Effector CD4-positive, alpha-beta T cell (primary cell): ENCODE results near the gene GP5.

Experiments used
- DNase-seq: peaks from one replicate; pipeline ENCODE4 v3.0.0-alpha.2; 2020

GP5 gene

GRCh38 chr3:194346621-194347020 is 52.4 kb downstream of the GP5 start:
- DNase-seq, result no peak

- no peak for DNase-seq
Observed at GRCh38 chr3:194346035-194346434, 53.0 kb downstream of the GP5 start.
